HG03045 (cell line): ENCODE measurements around the gene RBCK1.

Source experiments
- ATAC-seq: cut with Tn5 transposase; IDR thresholded peaks from one replicate; pipeline ENCODE4 v1.9.1; 2021; ENCODE audit warnings: mild to moderate bottlenecking, moderate library complexity; ENCODE audit not compliant: unreplicated experiment

The RBCK1 gene

GRCh38 chr20:415820-416322, 7.8 kb downstream of the RBCK1 start:
- no peak for ATAC-seq

GRCh38 chr20:416950-417800, 9.1 kb downstream of the RBCK1 start:
- no peak for ATAC-seq

- no peak for ATAC-seq
Observed at GRCh38 chr20:417801-418342, 9.8 kb downstream of the RBCK1 start.

GRCh38 chr20:418858-419365, 10.8 kb downstream of the RBCK1 start:
- ATAC-seq = no peak

GRCh38 chr20:419556-420165, 11.6 kb downstream of the RBCK1 start:
- ATAC-seq = no peak

- no peak for ATAC-seq
Observed at GRCh38 chr20:420166-420620, 12.1 kb downstream of the RBCK1 start.

- no peak for ATAC-seq
Observed at GRCh38 chr20:420721-421574, 12.8 kb downstream of the RBCK1 start.

- no peak for ATAC-seq
Observed at GRCh38 chr20:421685-422250, 13.7 kb downstream of the RBCK1 start.

GRCh38 chr20:426566-426965, 18.5 kb downstream of the RBCK1 start:
- no peak for ATAC-seq

GRCh38 chr20:427401-427800, 19.3 kb downstream of the RBCK1 start:
- no peak for ATAC-seq

GRCh38 chr20:427849-428657, 20.0 kb downstream of the RBCK1 start:
- ATAC-seq = no peak

- ATAC-seq = no peak
Observed at GRCh38 chr20:428658-429200, 20.6 kb downstream of the RBCK1 start.

- ATAC-seq = no peak
Observed at GRCh38 chr20:430091-430999, 22.2 kb downstream of the RBCK1 start.

GRCh38 chr20:431012-431904, 23.2 kb downstream of the RBCK1 start:
- ATAC-seq = no peak

GRCh38 chr20:432208-432607, 24.1 kb downstream of the RBCK1 start:
- no peak for ATAC-seq

- ATAC-seq = no peak
Observed at GRCh38 chr20:432677-433299, 24.7 kb downstream of the RBCK1 start.
